ENCODE results near the gene DNAH10.

GRCh38 chr12:123972457-123973401 lies 210.6 kb downstream of the DNAH10 start, which contains the start of the genes CCDC92 and ZNF664:
- TF ChIP-seq CTCF (IDR thresholded peaks at IDR 0.05; ENCODE audit: insufficient read depth, low read depth, low read length) (no peak), EZH2 (IDR thresholded peaks at IDR 0.05; ENCODE audit: insufficient read depth, low read length) (no peak)

Data from astrocyte (in vitro differentiated cells and primary cell).